Tibial nerve (tissue), 4 donors: ENCODE measurements around the gene GOLGA6D. TPM values are rescaled to one million over a fixed set of nuclear protein-coding genes. Genes with fewer than 3 reads are reported as not detected.
"Not testable (repeated sequence)": the region's sequence is repeated elsewhere in the genome, so short reads cannot be mapped to it uniquely, and the experiment has no call there.

Source experiments
- DNase-seq, 2 donors: peaks; one replicate each; pipeline ENCODE4 v3.0.0-alpha.2; 2019; ENCODE audit warnings: low spot score in 2 of 2
- H3K27ac ChIP-seq, 4 donors: fragments of 200-600 bp; sonication (generic) in 3 of 4; one replicate each; pipeline ENCODE4 v1.5.1; 2017 to 2019; ENCODE audit warnings: mild to moderate bottlenecking in 1 of 4
- H3K27me3 ChIP-seq, 2 donors: fragments of 200-600 bp; sonication (generic) in 1 of 2; one replicate each; pipeline versions ENCODE4 v1.5.1 to v1.6.0; 2017 to 2019
- H3K36me3 ChIP-seq, 3 donors: fragments of 200-600 bp; sonication (generic); one replicate each; pipeline ENCODE4 v1.5.1; 2018 to 2019
- H3K4me1 ChIP-seq, 4 donors: fragments of 200-600 bp; sonication (generic) in 3 of 4; one replicate each; pipeline ENCODE4 v1.5.1; 2017 to 2019
- H3K4me3 ChIP-seq, 4 donors: fragments of 200-600 bp; sonication (generic) in 3 of 4; one replicate each; pipeline ENCODE4 v1.5.1; 2017 to 2019; ENCODE audit warnings: mild to moderate bottlenecking in 1 of 4, moderate library complexity in 1 of 4
- H3K9me3 ChIP-seq, 4 donors: fragments of 200-600 bp; sonication (generic) in 3 of 4; one replicate each; pipeline ENCODE4 v1.5.1; 2017 to 2019
- WGBS, 2 donors: methylation state at CpG; one replicate each; pipeline ENCODE4 v1.1.5; 2018; 5-methylcytosine and 5-hydroxymethylcytosine counted together
- total RNA-seq, 4 donors: library from RNA; depleted of rRNA; stranded (reverse); fragments of >200 nt; gene quantifications; one replicate each; pipeline ENCODE4 v1.1.0, GENCODE V29; 2016
- TF ChIP-seq, protein P1 (sequence below), 5 experiments: fragments of 200-600 bp in 3 of 5; fragments of 450-650 bp in 2 of 5; sonication (generic) in 3 of 5; IDR thresholded peaks; one replicate each; pipeline ENCODE4 v1.5.1; 2016 to 2019; ENCODE audit warnings: antibody characterized with exemption in 5 of 5, mild to moderate bottlenecking in 3 of 5, moderate library complexity in 2 of 5

The GOLGA6D gene
- total RNA-seq, 4 donors from 2014 or later, result not detected

DNA sequence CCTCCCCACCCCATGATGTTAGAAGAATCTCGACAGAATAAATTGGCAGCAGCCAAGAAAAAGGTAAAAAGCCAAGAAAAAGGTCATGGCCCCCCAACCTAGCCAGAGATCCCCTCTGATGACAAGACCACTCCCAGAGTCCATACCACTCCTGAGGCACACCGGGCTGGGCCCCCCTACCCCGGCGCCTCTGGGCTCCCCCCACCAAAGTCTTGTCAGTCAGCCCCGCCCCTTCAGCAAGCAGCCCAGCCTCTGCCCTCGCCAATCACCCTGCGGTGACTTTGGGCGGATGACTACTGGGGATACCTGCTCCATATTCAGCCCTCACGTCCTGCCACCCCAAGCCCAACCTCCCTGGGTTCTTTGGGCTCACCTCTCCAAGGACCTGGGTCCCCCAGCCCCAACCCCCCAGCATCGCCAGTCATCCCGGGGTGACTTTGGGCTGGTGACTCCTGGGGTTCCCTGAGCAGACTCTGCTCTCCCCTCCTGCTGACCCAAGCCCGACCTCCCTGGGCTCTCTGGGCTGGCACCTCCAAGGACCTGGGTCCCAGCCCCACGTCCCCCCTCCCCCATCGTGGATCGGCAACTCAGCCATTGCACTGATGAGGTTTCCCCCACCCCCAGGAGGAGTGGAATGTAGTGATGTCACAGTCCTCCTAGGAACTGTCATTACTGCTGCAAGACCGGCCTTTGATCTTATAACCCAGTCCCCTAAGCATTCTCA, 23.9 kb upstream of the GOLGA6D start:
- 70 to 76% methylated on average over 2 to 9 of the region's 16 CpGs for WGBS, 2 donors
- not testable (repeated sequence) for H3K4me1 ChIP-seq, H3K4me3 ChIP-seq, H3K36me3 ChIP-seq, H3K27ac ChIP-seq, H3K27me3 ChIP-seq, H3K9me3 ChIP-seq, DNase-seq

DNA sequence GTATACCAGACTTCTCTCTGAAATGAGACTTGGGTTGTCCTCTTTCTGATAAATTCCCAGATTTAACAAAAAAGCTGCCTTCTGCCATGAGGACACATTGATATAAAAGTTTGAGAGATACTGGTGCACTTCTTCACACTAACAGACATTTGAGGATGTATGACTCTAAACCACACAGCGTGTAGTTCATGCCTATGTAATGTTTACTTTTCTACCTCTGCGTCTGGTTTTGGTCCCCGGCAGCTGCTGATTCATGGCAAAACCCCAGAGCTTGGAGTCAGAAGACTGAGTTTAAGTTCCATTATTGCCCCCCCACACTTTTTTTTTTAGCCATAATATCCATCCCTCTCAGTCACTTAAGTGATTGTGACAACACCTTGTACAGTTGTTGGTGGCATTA, 22.8 kb upstream of the GOLGA6D start:
- not testable (repeated sequence) for H3K27me3 ChIP-seq, H3K27ac ChIP-seq, H3K4me1 ChIP-seq, H3K36me3 ChIP-seq, DNase-seq, H3K4me3 ChIP-seq, H3K9me3 ChIP-seq
- WGBS, 2 donors, result no CpG with 5 or more reads among the region's 3 CpGs

- not testable (repeated sequence) for H3K36me3 ChIP-seq, H3K4me3 ChIP-seq, H3K27me3 ChIP-seq, DNase-seq, H3K27ac ChIP-seq, H3K4me1 ChIP-seq, H3K9me3 ChIP-seq
- WGBS, 2 donors, result 90 to 92% methylated on average over 1 to 3 of the region's 8 CpGs
These were observed 8.8 kb upstream of the GOLGA6D start for GRCh38 chr15:75273751-75274359.

DNA sequence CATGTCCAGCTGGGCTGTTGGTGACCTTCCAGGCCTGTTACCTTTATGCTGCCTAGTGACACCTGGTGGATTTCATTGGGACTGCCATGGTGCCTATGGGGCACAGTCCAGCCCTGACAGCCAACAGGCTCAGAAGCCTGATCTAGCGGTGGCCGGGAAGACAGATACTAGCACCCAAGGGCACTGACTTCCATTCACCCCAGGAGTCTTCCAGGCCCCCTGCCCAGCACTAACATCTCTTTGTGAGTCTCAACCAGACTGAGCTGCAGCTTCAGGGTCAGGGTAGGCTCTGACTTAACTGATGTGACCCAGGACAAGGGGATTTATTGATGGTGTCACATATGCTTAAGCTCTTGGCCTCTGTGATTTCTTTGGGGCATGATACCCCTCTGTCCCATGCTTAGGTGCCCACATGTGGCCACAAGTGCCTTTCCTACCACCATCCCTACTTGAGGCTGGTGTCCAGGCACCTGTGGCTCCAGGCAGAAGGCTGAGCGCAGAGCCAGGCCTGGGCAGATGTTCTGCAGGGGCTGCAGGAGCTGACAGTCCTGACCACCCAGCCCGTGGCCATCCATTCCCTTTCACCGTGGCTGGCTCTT, 8.0 kb upstream of the GOLGA6D start:
- not testable (repeated sequence) for H3K27me3 ChIP-seq, H3K27ac ChIP-seq, H3K4me3 ChIP-seq, H3K9me3 ChIP-seq, H3K36me3 ChIP-seq, H3K4me1 ChIP-seq
- WGBS, 2 donors, result 66 to 71% methylated on average over 5 of the region's 5 CpGs
- peak; percentile 55 to 91 for DNase-seq
- TF ChIP-seq, protein P1, sequence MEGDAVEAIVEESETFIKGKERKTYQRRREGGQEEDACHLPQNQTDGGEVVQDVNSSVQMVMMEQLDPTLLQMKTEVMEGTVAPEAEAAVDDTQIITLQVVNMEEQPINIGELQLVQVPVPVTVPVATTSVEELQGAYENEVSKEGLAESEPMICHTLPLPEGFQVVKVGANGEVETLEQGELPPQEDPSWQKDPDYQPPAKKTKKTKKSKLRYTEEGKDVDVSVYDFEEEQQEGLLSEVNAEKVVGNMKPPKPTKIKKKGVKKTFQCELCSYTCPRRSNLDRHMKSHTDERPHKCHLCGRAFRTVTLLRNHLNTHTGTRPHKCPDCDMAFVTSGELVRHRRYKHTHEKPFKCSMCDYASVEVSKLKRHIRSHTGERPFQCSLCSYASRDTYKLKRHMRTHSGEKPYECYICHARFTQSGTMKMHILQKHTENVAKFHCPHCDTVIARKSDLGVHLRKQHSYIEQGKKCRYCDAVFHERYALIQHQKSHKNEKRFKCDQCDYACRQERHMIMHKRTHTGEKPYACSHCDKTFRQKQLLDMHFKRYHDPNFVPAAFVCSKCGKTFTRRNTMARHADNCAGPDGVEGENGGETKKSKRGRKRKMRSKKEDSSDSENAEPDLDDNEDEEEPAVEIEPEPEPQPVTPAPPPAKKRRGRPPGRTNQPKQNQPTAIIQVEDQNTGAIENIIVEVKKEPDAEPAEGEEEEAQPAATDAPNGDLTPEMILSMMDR (IDR thresholded peaks at IDR 0.05), result peak; percentile 39 to 59 (median 49)

GRCh38 chr15:75275617-75276016, 7.0 kb upstream of the GOLGA6D start:
- not testable (repeated sequence) for H3K9me3 ChIP-seq, H3K27ac ChIP-seq, H3K4me3 ChIP-seq, H3K27me3 ChIP-seq, H3K36me3 ChIP-seq, H3K4me1 ChIP-seq
- peak in 1 of 2 donors; percentile 5 for DNase-seq
- WGBS, 2 donors, result 67 to 86% methylated on average over 3 of the region's 3 CpGs

DNA sequence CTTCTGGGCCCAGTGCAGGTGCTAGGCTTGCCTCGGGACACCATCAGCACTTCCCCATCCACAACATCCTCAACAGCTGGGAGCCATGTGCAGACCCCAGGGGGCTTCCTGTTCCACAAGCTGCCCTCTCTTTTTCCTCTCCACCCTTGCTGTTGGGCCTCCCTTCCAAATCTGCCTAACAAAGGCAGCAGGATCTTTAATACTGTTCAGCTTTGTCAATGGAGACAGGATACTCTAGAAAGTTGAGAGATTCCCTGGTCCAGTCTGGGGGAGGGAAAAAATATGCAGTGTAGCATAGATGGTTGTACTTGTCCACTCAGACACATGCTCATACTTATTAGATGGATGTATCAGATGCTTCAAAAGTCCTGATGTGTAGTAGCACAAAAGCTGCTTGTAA, 4.1 kb upstream of the GOLGA6D start:
- H3K4me1 ChIP-seq, H3K36me3 ChIP-seq, H3K4me3 ChIP-seq, DNase-seq, H3K27ac ChIP-seq, H3K27me3 ChIP-seq, H3K9me3 ChIP-seq: not testable (repeated sequence)
- WGBS, 2 donors, result 38 to 40% methylated on average over 1 of the region's 1 CpG

- not testable (repeated sequence) for DNase-seq
These were observed 1.5 kb downstream of the GOLGA6D start for GRCh38 chr15:75284152-75284551.

DNA sequence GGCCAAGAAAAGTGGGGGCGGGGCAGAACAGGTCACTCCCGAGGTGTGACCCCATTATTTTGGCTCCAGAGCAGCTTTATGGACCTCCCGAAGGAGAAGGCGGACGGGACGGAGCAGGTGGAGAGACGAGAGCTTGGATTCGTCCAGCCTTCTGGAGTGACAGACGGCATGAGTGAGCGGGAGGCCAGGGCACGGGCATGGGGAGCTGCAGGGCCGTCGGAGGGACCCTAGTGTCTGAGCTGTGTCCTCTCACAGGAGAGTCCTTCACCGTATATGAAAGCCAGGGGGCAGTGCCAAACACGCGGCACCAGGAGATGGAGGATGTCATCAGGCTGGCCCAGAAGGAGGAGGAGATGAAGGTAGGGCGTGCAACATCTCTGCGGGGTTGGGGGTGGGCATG, 11.0 kb downstream of the GOLGA6D start:
- H3K36me3 ChIP-seq, H3K4me1 ChIP-seq, H3K4me3 ChIP-seq, DNase-seq, H3K27me3 ChIP-seq, H3K9me3 ChIP-seq, H3K27ac ChIP-seq: not testable (repeated sequence)
- no CpG with 5 or more reads among the region's 18 CpGs for WGBS, 2 donors

More at GRCh38 chr15:75284152-75284551, 1.5 kb downstream of the GOLGA6D start:
- H3K36me3 ChIP-seq, H3K9me3 ChIP-seq, H3K27me3 ChIP-seq, H3K4me3 ChIP-seq, H3K4me1 ChIP-seq, H3K27ac ChIP-seq: not testable (repeated sequence)
- WGBS, 2 donors, result no CpG with 5 or more reads among the region's 3 CpGs

GRCh38 chr15:75298541-75299310, 16.1 kb downstream of the GOLGA6D start:
- WGBS, 2 donors, result 72 to 74% methylated on average over 3 to 5 of the region's 13 CpGs
- not testable (repeated sequence) for H3K27me3 ChIP-seq, H3K9me3 ChIP-seq, H3K4me3 ChIP-seq, DNase-seq, H3K4me1 ChIP-seq, H3K27ac ChIP-seq, H3K36me3 ChIP-seq
